CD8-positive, alpha-beta memory T cell (primary cell): ENCODE data around the gene KXD1. TPM values are rescaled to one million over a fixed set of nuclear protein-coding genes. Genes with fewer than 3 reads are reported as not detected.
"Not testable (repeated sequence)": the region's sequence is repeated elsewhere in the genome, so short reads cannot be mapped to it uniquely, and the experiment has no call there.

Source experiments
- CTCF ChIA-PET: fragments of 350-600 bp; sonication (Branson Sonifier 250); formaldehyde crosslinking; loops from one replicate; lab custom pipeline; 2021; ENCODE audit warnings: antibody characterized with exemption; lab: Charles Lee
- POLR2A ChIA-PET: fragments of 350-600 bp; sonication (Branson Sonifier 250); formaldehyde crosslinking; loops from one replicate; lab custom pipeline; 2021; ENCODE audit warnings: antibody characterized with exemption; lab: Charles Lee
- DNase-seq, 5 donors: peaks; one replicate each; pipeline versions ENCODE4 v3.0.0 to v3.0.0-alpha.2; 2020 to 2022; ENCODE audit warnings: mixed read lengths in 1 of 5
- H3K27ac ChIP-seq: one replicate; pipeline ENCODE4 v1.7.0; 2013; ENCODE audit warnings: low read depth, mild to moderate bottlenecking, low read length, moderate library complexity
- H3K27me3 ChIP-seq: 2 replicates; pipeline ENCODE4 v1.7.0; 2013; ENCODE audit warnings: low read length, mild to moderate bottlenecking; ENCODE audit not compliant: insufficient read depth, poor library complexity, severe bottlenecking
- H3K36me3 ChIP-seq: 2 replicates; pipeline ENCODE4 v1.7.0; 2013; ENCODE audit warnings: mild to moderate bottlenecking, low read length, moderate library complexity; ENCODE audit not compliant: insufficient read depth
- H3K4me1 ChIP-seq: 2 replicates; pipeline ENCODE4 v1.7.0; 2013; ENCODE audit warnings: mild to moderate bottlenecking, low read length, moderate library complexity; ENCODE audit not compliant: insufficient read depth
- H3K4me3 ChIP-seq: 2 replicates; pipeline ENCODE4 v1.7.0; 2013; ENCODE audit warnings: mild to moderate bottlenecking, low read length
- H3K9me3 ChIP-seq: 2 replicates; pipeline ENCODE4 v1.7.0; 2013; ENCODE audit warnings: mild to moderate bottlenecking, low read length
- H3K27ac Mint-ChIP-seq, 8 donors: one replicate each; pipeline ENCODE4 v1.8.0; 2020 to 2021; ENCODE audit warnings: mixed read lengths in 8 of 8, mild to moderate bottlenecking in 6 of 8, inconsistent platforms in 3 of 8, moderate library complexity in 3 of 8
- H3K27me3 Mint-ChIP-seq, 2 donors: one replicate each; pipeline ENCODE4 v1.8.0; 2020 to 2021; ENCODE audit warnings: mixed read lengths in 2 of 2, mild to moderate bottlenecking in 1 of 2, moderate library complexity in 1 of 2
- H3K36me3 Mint-ChIP-seq, 3 donors: one replicate each; pipeline ENCODE4 v1.8.0; 2020 to 2021; ENCODE audit warnings: mixed read lengths in 3 of 3, inconsistent platforms in 1 of 3, mild to moderate bottlenecking in 1 of 3
- H3K4me1 Mint-ChIP-seq, 3 donors: one replicate each; pipeline ENCODE4 v1.8.0; 2020 to 2021; ENCODE audit warnings: mixed read lengths in 3 of 3, inconsistent platforms in 1 of 3, mild to moderate bottlenecking in 1 of 3
- H3K4me3 Mint-ChIP-seq, 7 donors: one replicate each; pipeline ENCODE4 v1.8.0; 2020 to 2021; ENCODE audit warnings: mixed read lengths in 7 of 7, mild to moderate bottlenecking in 6 of 7, moderate library complexity in 4 of 7, inconsistent platforms in 2 of 7
- H3K9me3 Mint-ChIP-seq, 5 donors: one replicate each; pipeline ENCODE4 v1.8.0; 2020 to 2022; ENCODE audit warnings: mixed read lengths in 5 of 5, mild to moderate bottlenecking in 3 of 5, moderate library complexity in 2 of 5, inconsistent platforms in 1 of 5
- polyA plus RNA-seq: library from polyadenylated mRNA; unstranded; fragments of 300-500 nt; fragmentation: Illumina TruSeq; gene quantifications from one replicate; pipeline ENCODE4 v1.2.3, GENCODE V29; 2021
- total RNA-seq, 2 experiments: library from RNA; stranded (reverse); gene quantifications; one replicate each; pipeline ENCODE4 v1.2.3, GENCODE V29; 2021

The KXD1 gene
- total and polyA plus RNA-seq, 3 experiments from 2014 or later, result 84.4 to 128 (median 127) TPM

- H3K4me1 ChIP-seq, result peaks cover 12% of the 10 kb centered on the region
- no peak for DNase-seq
- H3K27me3 Mint-ChIP-seq, result peaks cover 0 to 8% of the 10 kb centered on the region in 2 donors
- H3K36me3 ChIP-seq, result no peaks in the 10 kb centered on the region
- no peak overlapping the region for H3K27ac Mint-ChIP-seq
- peaks cover 4% of the 10 kb centered on the region for H3K27me3 ChIP-seq
- ChIA-PET POLR2A (no interaction called here), CTCF (interaction anchor here (0.6 kb wide), 1 partner anchor 46 kb away, joined by 3 read pairs; no protein-coding TSS in a partner anchor)
- peaks cover 0 to 6% (median 0%) of the 10 kb centered on the region in 3 donors for H3K36me3 Mint-ChIP-seq
- peak overlapping the region; percentile 29 for H3K27ac ChIP-seq
- no peak overlapping the region for H3K4me3 Mint-ChIP-seq
- H3K4me3 ChIP-seq, result no peak overlapping the region
- no peaks in the 10 kb centered on the region for H3K9me3 Mint-ChIP-seq
- no peaks in the 10 kb centered on the region for H3K9me3 ChIP-seq
- peaks cover 11 to 19% (median 13%) of the 10 kb centered on the region in 3 donors for H3K4me1 Mint-ChIP-seq
Measured at GRCh38 chr19:18596752-18597157, 39.1 kb downstream of the KXD1 start.

- no peak overlapping the region for H3K4me3 ChIP-seq
- peaks cover 12% of the 10 kb centered on the region for H3K4me1 ChIP-seq
- H3K9me3 ChIP-seq, result no peaks in the 10 kb centered on the region
- H3K36me3 ChIP-seq, result no peaks in the 10 kb centered on the region
- Mint-ChIP-seq H3K27ac (no peak overlapping the region), H3K27me3 (peaks cover 0 to 16% of the 10 kb centered on the region in 2 donors), H3K9me3 (no peaks in the 10 kb centered on the region), H3K36me3 (peaks cover 0 to under 1% (median 0%) of the 10 kb centered on the region in 3 donors), H3K4me3 (no peak overlapping the region), H3K4me1 (peaks cover 11 to 20% (median 13%) of the 10 kb centered on the region in 3 donors)
- H3K27ac ChIP-seq, result no peak overlapping the region
- no peak for DNase-seq
- CTCF ChIA-PET, result interaction anchor here (1.3 kb wide), 1 partner anchor 9 kb away, joined by 5 read pairs; the partner anchor contains the start of gene REX1BD
- H3K27me3 ChIP-seq, result peaks cover 7% of the 10 kb centered on the region
- POLR2A ChIA-PET, result interaction anchor here (0.6 kb wide), 1 partner anchor 605 kb away, joined by 5 read pairs; the partner anchor contains the start of gene NR2C2AP
Measured at GRCh38 chr19:18597809-18598660, 40.4 kb downstream of the KXD1 start.

- no peaks in the 10 kb centered on the region for H3K9me3 Mint-ChIP-seq
- DNase-seq, result no peak
- Histone ChIP-seq H3K27ac (no peak overlapping the region), H3K27me3 (peaks cover 15% of the 10 kb centered on the region), H3K4me1 (peaks cover 11% of the 10 kb centered on the region), H3K9me3 (no peaks in the 10 kb centered on the region), H3K4me3 (no peak overlapping the region), H3K36me3 (no peaks in the 10 kb centered on the region)
- peaks cover 8 to 18% (median 8%) of the 10 kb centered on the region in 3 donors for H3K4me1 Mint-ChIP-seq
- H3K27me3 Mint-ChIP-seq, result peaks cover 5 to 23% of the 10 kb centered on the region in 2 donors
- H3K4me3 Mint-ChIP-seq, result no peak overlapping the region
- no peak overlapping the region for H3K27ac Mint-ChIP-seq
- CTCF ChIA-PET, result no interaction called here
- POLR2A ChIA-PET, result no interaction called here
- no peaks in the 10 kb centered on the region for H3K36me3 Mint-ChIP-seq
Measured at GRCh38 chr19:18599485-18599884, 41.8 kb downstream of the KXD1 start.

- H3K27ac Mint-ChIP-seq, POLR2A ChIA-PET, CTCF ChIA-PET, H3K4me1 ChIP-seq, H3K9me3 Mint-ChIP-seq, H3K36me3 ChIP-seq, H3K4me3 Mint-ChIP-seq, H3K9me3 ChIP-seq, H3K27ac ChIP-seq, H3K36me3 Mint-ChIP-seq, H3K4me3 ChIP-seq, DNase-seq: not testable (repeated sequence)
- peaks cover 4 to 13% (median 4%) of the 10 kb centered on the region in 3 donors for H3K4me1 Mint-ChIP-seq
- H3K27me3 Mint-ChIP-seq, result peaks cover 14 to 34% of the 10 kb centered on the region in 2 donors
- peaks cover 28% of the 10 kb centered on the region for H3K27me3 ChIP-seq
Measured at GRCh38 chr19:18600692-18601397, 43.2 kb downstream of the KXD1 start.

GRCh38 chr19:18601875-18602274, 44.2 kb downstream of the KXD1 start:
- POLR2A ChIA-PET, result no interaction called here
- DNase-seq, result no peak
- Histone ChIP-seq H3K36me3 (no peaks in the 10 kb centered on the region), H3K4me1 (no peaks in the 10 kb centered on the region), H3K4me3 (no peak overlapping the region), H3K9me3 (no peaks in the 10 kb centered on the region), H3K27me3 (peaks cover 26% of the 10 kb centered on the region), H3K27ac (no peak overlapping the region)
- peaks cover 2 to 11% (median 4%) of the 10 kb centered on the region in 3 donors for H3K4me1 Mint-ChIP-seq
- CTCF ChIA-PET, result no interaction called here
- no peaks in the 10 kb centered on the region for H3K36me3 Mint-ChIP-seq
- no peaks in the 10 kb centered on the region for H3K9me3 Mint-ChIP-seq
- no peak overlapping the region for H3K4me3 Mint-ChIP-seq
- no peak overlapping the region for H3K27ac Mint-ChIP-seq
- H3K27me3 Mint-ChIP-seq, result peaks cover 14 to 34% of the 10 kb centered on the region in 2 donors

- no peaks in the 10 kb centered on the region for H3K36me3 ChIP-seq
- Mint-ChIP-seq H3K27me3 (peaks cover 19 to 45% of the 10 kb centered on the region in 2 donors), H3K36me3 (no peaks in the 10 kb centered on the region), H3K9me3 (no peaks in the 10 kb centered on the region), H3K4me1 (peaks cover 4 to 25% (median 4%) of the 10 kb centered on the region in 3 donors), H3K4me3 (peak overlapping the region in 1 of 7 donors; percentile 15), H3K27ac (peak overlapping the region in 1 of 8 donors; percentile 39)
- no peaks in the 10 kb centered on the region for H3K9me3 ChIP-seq
- no peak overlapping the region for H3K4me3 ChIP-seq
- H3K4me1 ChIP-seq, result peaks cover 4% of the 10 kb centered on the region
- CTCF ChIA-PET, result interaction anchor here (1.8 kb wide), 1 partner anchor 14 kb away, joined by 5 read pairs; the partner anchor contains the start of gene REX1BD
- POLR2A ChIA-PET, result no interaction called here
- H3K27me3 ChIP-seq, result peaks cover 36% of the 10 kb centered on the region
- no peak for DNase-seq
- no peak overlapping the region for H3K27ac ChIP-seq
Measured at GRCh38 chr19:18603255-18603957, 45.7 kb downstream of the KXD1 start.

GRCh38 chr19:18603958-18604819, 46.5 kb downstream of the KXD1 start:
- H3K4me3 ChIP-seq, result no peak overlapping the region
- no peaks in the 10 kb centered on the region for H3K36me3 ChIP-seq
- CTCF ChIA-PET, result interaction anchor here (0.7 to 1.8 kb wide), 2 partner anchors 15 to 118 kb away, joined by 3 to 5 read pairs; partner anchors contain the start of gene REX1BD
- Mint-ChIP-seq H3K27ac (no peak overlapping the region), H3K4me1 (peaks cover 7 to 30% (median 8%) of the 10 kb centered on the region in 3 donors), H3K36me3 (no peaks in the 10 kb centered on the region), H3K9me3 (no peaks in the 10 kb centered on the region), H3K4me3 (no peak overlapping the region), H3K27me3 (peaks cover 27 to 53% of the 10 kb centered on the region in 2 donors)
- peaks cover 44% of the 10 kb centered on the region for H3K27me3 ChIP-seq
- DNase-seq, result no peak
- no peak overlapping the region for H3K27ac ChIP-seq
- peaks cover 4% of the 10 kb centered on the region for H3K4me1 ChIP-seq
- POLR2A ChIA-PET, result interaction anchor here (0.5 to 0.8 kb wide), 2 partner anchors 15 to 33 kb away, joined by 3 read pairs; partner anchors contain the start of gene UBA52
- no peaks in the 10 kb centered on the region for H3K9me3 ChIP-seq
